K562 (cell line): ENCODE data around the gene MADCAM1. TPM values are rescaled to one million over a fixed set of nuclear protein-coding genes. Genes with fewer than 3 reads are reported as not detected.

ENCODE experiments used
- ATAC-seq: fragments of 200-7000 bp; cut with Tn5 transposase; 3 replicates; pipeline ENCODE4 v1.9.1; 2020; ENCODE audit warnings: moderate library complexity
- BruUV-seq: library from RNA; stranded (reverse); fragments of 400-500 nt; replicated peaks from 2 replicates; lab custom pipeline; 2021; lab: Mats Ljungman, UMichigan
- CTCF ChIA-PET: fragments of 300-600 bp; formaldehyde crosslinking; extraction: SDS; loops from one replicate; lab custom pipeline; 2021; ENCODE audit warnings: low intra/inter-chr PET ratio; lab: Yijun Ruan, JAX
- POLR2A ChIA-PET: fragments of 300-600, 350-650 bp; sonication (Branson Sonifier 250); formaldehyde crosslinking; extraction: SDS; loops from one replicate; lab custom pipeline; 2021; ENCODE audit warnings: antibody characterized with exemption, inconsistent platforms; lab: Yijun Ruan, JAX
- DNase-seq, 4 experiments: peaks; one replicate each; pipeline versions ENCODE4 v3.0.0 to v3.0.0-alpha.2; 2011 to 2018; ENCODE audit warnings: low spot score in 3 of 4, mixed read lengths in 3 of 4; ENCODE audit errors: extremely low read depth in 1 of 4
- FAIRE-seq: peaks from 2 replicates; lab custom pipeline; 2011; peaks lifted over from hg19 to GRCh38; lab: Jason Lieb, UNC
- H2AFZ ChIP-seq: 2 replicates; pipeline ENCODE4 v1.6.0; 2011; ENCODE audit warnings: low read depth, low read length, control low read depth, inconsistent platforms
- H3K27ac ChIP-seq: fragments of 200-600 bp; 3 replicates; pipeline ENCODE4 v1.8.0; 2011; ENCODE audit warnings: low read depth, mild to moderate bottlenecking, control low read depth, inconsistent platforms, low read length, moderate library complexity, mixed read lengths; ENCODE audit errors: extremely low read depth
- H3K27me3 ChIP-seq, 2 experiments: fragments of 300-600 bp in 1 of 2; 2 replicates in 1 of 2; 3 replicates in 1 of 2; pipeline versions ENCODE4 v1.6.0 to v1.8.0; 2011; ENCODE audit warnings: inconsistent platforms in 2 of 2, low read length in 2 of 2, mild to moderate bottlenecking in 1 of 2, mixed read lengths in 1 of 2, moderate library complexity in 1 of 2; ENCODE audit not compliant: control insufficient read depth in 2 of 2, insufficient read depth in 2 of 2
- H3K36me3 ChIP-seq: fragments of 300-600 bp; 3 replicates; pipeline ENCODE4 v1.8.0; 2011; ENCODE audit warnings: mild to moderate bottlenecking, low read length, inconsistent platforms; ENCODE audit not compliant: control insufficient read depth, insufficient read depth
- H3K4me1 ChIP-seq, 2 experiments: fragments of 200-600 bp in 1 of 2; replicated peaks in 1 of 2; 2 replicates in 1 of 2; 3 replicates in 1 of 2; pipeline versions ENCODE4 v1.5.1 to v1.8.0; 2011; ENCODE audit warnings: inconsistent platforms in 2 of 2, low read length in 2 of 2, mild to moderate bottlenecking in 1 of 2, mixed read lengths in 1 of 2, moderate library complexity in 1 of 2; ENCODE audit not compliant: control insufficient read depth in 2 of 2, insufficient read depth in 2 of 2
- H3K4me2 ChIP-seq: 2 replicates; pipeline ENCODE4 v1.6.1; 2011; ENCODE audit warnings: low read length, control low read depth, inconsistent platforms, mixed read lengths; ENCODE audit not compliant: insufficient read depth
- H3K4me3 ChIP-seq: fragments of 200-600 bp; sonication (generic), shearing (Covaris generic); 2 replicates; pipeline ENCODE4 v1.5.1; 2016; ENCODE audit warnings: control low read depth, inconsistent platforms
- H3K79me2 ChIP-seq: fragments of 200-600 bp; 3 replicates; pipeline ENCODE4 v1.8.0; 2011; ENCODE audit warnings: low read length, inconsistent platforms; ENCODE audit not compliant: control insufficient read depth, insufficient read depth
- H3K9ac ChIP-seq, 2 experiments: 2 replicates each; pipeline versions ENCODE4 v1.6.0 to v1.6.1; 2011; ENCODE audit warnings: low read depth in 2 of 2, low read length in 2 of 2, control low read depth in 1 of 2, inconsistent platforms in 1 of 2, mild to moderate bottlenecking in 1 of 2, mixed read lengths in 1 of 2; ENCODE audit not compliant: insufficient read depth in 1 of 2
- H3K9me1 ChIP-seq: one replicate; pipeline ENCODE4 v1.6.0; 2011; ENCODE audit warnings: inconsistent platforms, mild to moderate bottlenecking, low read length, moderate library complexity; ENCODE audit not compliant: control insufficient read depth, insufficient read depth
- H3K9me3 ChIP-seq: replicated peaks from 2 replicates; pipeline ENCODE4 v1.5.1; 2011; ENCODE audit warnings: low read depth, low read length, inconsistent platforms; ENCODE audit not compliant: control insufficient read depth, insufficient read depth
- H4K20me1 ChIP-seq: replicated peaks from 2 replicates; pipeline ENCODE4 v1.6.1; 2011; ENCODE audit warnings: low read length, inconsistent platforms, mixed read lengths; ENCODE audit not compliant: control insufficient read depth, insufficient read depth
- BRD4 ChIP-seq: fragments of 200-600 bp; sonication (generic); IDR thresholded peaks from 2 replicates; pipeline ENCODE4 v1.6.1; 2017; ENCODE audit warnings: inconsistent platforms
- ERF ChIP-seq: fragments of 450-650 bp; formaldehyde crosslinking; IDR thresholded peaks from 2 replicates; pipeline ENCODE4 v1.4.0; 2020; ENCODE audit warnings: mild to moderate bottlenecking, mixed read lengths
- GTF2A2 ChIP-seq: IDR thresholded peaks from 2 replicates; pipeline ENCODE4 v1.6.1; 2016; ENCODE audit warnings: mild to moderate bottlenecking, missing genetic modification characterization, missing compliant biosample characterization
- MAFK ChIP-seq: IDR thresholded peaks from 2 replicates; pipeline ENCODE4 v1.6.1; 2011; ENCODE audit warnings: low read length, improper control_type of control experiment
- NR3C1 ChIP-seq: sonication (generic); formaldehyde crosslinking; IDR thresholded peaks from 2 replicates; pipeline ENCODE4 v1.8.1; 2022; ENCODE audit warnings: missing genetic modification reagents
- ZBTB7A ChIP-seq: IDR thresholded peaks from 2 replicates; pipeline ENCODE4 v1.6.1; 2011; ENCODE audit warnings: low read depth, mild to moderate bottlenecking, low read length, moderate library complexity, borderline replicate concordance; ENCODE audit not compliant: control insufficient read depth
- ZKSCAN1 ChIP-seq: fragments of 150-350 bp; IDR thresholded peaks from 2 replicates; pipeline ENCODE4 v1.6.1; 2016; ENCODE audit warnings: low read depth, low read length
- WGBS: fragments of 100-300 bp; shearing (Covaris generic); methylation state at CpG from one replicate; pipeline ENCODE4 v1.1.6; 2016; ENCODE audit warnings: low coverage, mixed read lengths; ENCODE audit not compliant: insufficient coverage; ENCODE audit errors: missing lambda C conversion rate; 5-methylcytosine and 5-hydroxymethylcytosine counted together
- in situ Hi-C: fragments of 300-500 bp; cut with MboI; formaldehyde crosslinking; loops from 4 replicates; pipeline ENCODE4 v1.15.0; 2018; ENCODE audit warnings: inconsistent platforms, mixed read lengths
- intact Hi-C: fragments of 100-400 bp; cut with micrococcal nuclease; formaldehyde crosslinking; loops from 2 replicates; pipeline ENCODE4 v1.14.2; 2022
- polyA plus RNA-seq, 8 experiments: library from polyadenylated mRNA; depleted of rRNA in 4 of 8; stranded (reverse) in 5 of 8; unstranded in 3 of 8; fragments of >200 nt; fragmentation: Nextera tagmentation in 2 of 8; fragmentation: Illumina TruSeq in 1 of 8; extraction: Ambion mirVana in 2 of 8; extraction: Trizol in 1 of 8; gene quantifications; 2 replicates each; pipeline versions ENCODE4 v1.2.1 to v1.2.3, GENCODE V29; 2011 to 2014; ENCODE audit warnings: inconsistent platforms in 1 of 8, missing spikeins in 1 of 8
- total RNA-seq, 7 experiments: library from RNA; depleted of rRNA in 6 of 7; stranded (reverse); fragments of >200 nt in 6 of 7; fragmentation: Illumina TruSeq in 2 of 7; extraction: Trizol in 2 of 7; gene quantifications; 2 replicates each; pipeline versions ENCODE4 v1.2.1 to v1.2.3, GENCODE V29; 2011 to 2021; ENCODE audit warnings: low replicate concordance in 1 of 7

Gene MADCAM1
- total and polyA plus RNA-seq, 9 of the 15 experiments (the other 6 are each of a cell fraction or from before 2014, with no cell fraction given): 0.09 to 0.36 (median 0.09) TPM; not detected in 6

- no TSS peak for BruUV-seq
- H2AFZ ChIP-seq: no peak overlapping the region
- intact Hi-C loops: no loop called here
- no peak overlapping the region for H3K9ac ChIP-seq
- H4K20me1 ChIP-seq: no peaks in the 10 kb centered on the region
- no peaks in the 10 kb centered on the region for H3K36me3 ChIP-seq
- H3K27ac ChIP-seq: no peak overlapping the region
- CTCF ChIA-PET: no interaction called here
- peaks cover 0 to 54% of the 10 kb centered on the region in 2 experiments; a peak in 3 of 5 replicates for H3K4me1 ChIP-seq
- WGBS: no CpG with 5 or more reads among the region's 36 CpGs
- H3K79me2 ChIP-seq: no peaks in the 10 kb centered on the region
- FAIRE-seq (no peak), DNase-seq (no peak), ATAC-seq (no peak)
- no peak overlapping the region for H3K4me2 ChIP-seq
- in situ Hi-C loops: no loop called here
- TF ChIP-seq MAFK: no peak
- TF ChIP-seq ERF (CRISPR knock-in tag): no peak
- no peak for TF ChIP-seq GTF2A2
- TF ChIP-seq ZBTB7A: peak; percentile 53; the same call in 1 of the 2 replicates
- no peak for TF ChIP-seq BRD4
- no peak for TF ChIP-seq NR3C1 (CRISPR knock-in tag)
- no peak for TF ChIP-seq ZKSCAN1
- H3K4me3 ChIP-seq: no peak overlapping the region
- H3K27me3 ChIP-seq: no peaks in the 10 kb centered on the region
- H3K9me1 ChIP-seq: no peaks in the 10 kb centered on the region
- no peaks in the 10 kb centered on the region for H3K9me3 ChIP-seq
- POLR2A ChIA-PET: no interaction called here
Measured at GRCh38 chr19:497491-497868, 1.2 kb downstream of the MADCAM1 start.
